Kidney tubule cell (primary cell): Measurements from ENCODE around the gene RTBDN.

Experiments
- DNase-seq: peaks from one replicate; pipeline ENCODE4 v3.0.0-alpha.2; 2018; ENCODE audit warnings: low spot score

RTBDN gene

GRCh38 chr19:12792051-12792852, 42.1 kb downstream of the RTBDN start:
- DNase-seq = peak; percentile 76

- peak; percentile 97 for DNase-seq
Measured at GRCh38 chr19:12791345-12792050, 42.9 kb downstream of the RTBDN start, which contains the start of gene JUNB. Gene JUNB (plus strand): TSS chr19:12791486. CDS start chr19:12791772, 286 bp downstream.

DNA sequence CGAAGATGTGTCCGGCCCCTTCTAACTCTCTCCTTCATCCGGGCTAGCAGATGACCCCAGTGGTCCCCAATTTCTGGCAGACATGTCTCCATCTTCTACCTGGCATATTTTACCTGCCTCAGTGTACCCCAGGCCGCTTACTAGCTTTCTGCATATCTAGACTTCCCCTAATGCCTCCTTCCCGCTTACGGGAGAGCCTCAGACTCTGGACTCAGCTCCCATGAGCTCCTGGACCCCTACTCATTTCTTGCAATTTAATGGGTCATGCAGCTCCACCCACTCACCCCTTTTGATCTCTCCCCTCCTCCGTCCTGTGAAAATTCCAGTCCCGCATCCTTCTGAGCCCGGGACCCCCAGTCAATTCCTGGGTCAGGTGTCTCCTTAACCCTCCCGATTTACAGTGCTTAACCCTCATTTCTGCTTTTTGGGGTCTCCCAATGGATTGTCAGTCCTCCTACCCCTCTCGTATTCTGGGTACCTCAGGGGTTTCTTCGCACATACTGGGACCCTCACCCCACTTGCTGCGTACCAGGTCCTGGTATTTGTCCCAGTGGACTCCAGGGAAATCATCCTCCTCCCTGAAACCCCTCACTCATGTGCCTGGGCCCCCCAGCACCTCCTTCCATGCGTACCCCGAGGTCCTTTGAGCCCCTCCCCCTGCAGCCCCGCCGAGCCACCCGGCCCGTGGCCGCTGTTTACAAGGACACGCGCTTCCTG, 43.6 kb downstream of the RTBDN start:
- no peak for DNase-seq

GRCh38 chr19:12789904-12790619, 44.3 kb downstream of the RTBDN start:
- DNase-seq = peak; percentile 97

DNA sequence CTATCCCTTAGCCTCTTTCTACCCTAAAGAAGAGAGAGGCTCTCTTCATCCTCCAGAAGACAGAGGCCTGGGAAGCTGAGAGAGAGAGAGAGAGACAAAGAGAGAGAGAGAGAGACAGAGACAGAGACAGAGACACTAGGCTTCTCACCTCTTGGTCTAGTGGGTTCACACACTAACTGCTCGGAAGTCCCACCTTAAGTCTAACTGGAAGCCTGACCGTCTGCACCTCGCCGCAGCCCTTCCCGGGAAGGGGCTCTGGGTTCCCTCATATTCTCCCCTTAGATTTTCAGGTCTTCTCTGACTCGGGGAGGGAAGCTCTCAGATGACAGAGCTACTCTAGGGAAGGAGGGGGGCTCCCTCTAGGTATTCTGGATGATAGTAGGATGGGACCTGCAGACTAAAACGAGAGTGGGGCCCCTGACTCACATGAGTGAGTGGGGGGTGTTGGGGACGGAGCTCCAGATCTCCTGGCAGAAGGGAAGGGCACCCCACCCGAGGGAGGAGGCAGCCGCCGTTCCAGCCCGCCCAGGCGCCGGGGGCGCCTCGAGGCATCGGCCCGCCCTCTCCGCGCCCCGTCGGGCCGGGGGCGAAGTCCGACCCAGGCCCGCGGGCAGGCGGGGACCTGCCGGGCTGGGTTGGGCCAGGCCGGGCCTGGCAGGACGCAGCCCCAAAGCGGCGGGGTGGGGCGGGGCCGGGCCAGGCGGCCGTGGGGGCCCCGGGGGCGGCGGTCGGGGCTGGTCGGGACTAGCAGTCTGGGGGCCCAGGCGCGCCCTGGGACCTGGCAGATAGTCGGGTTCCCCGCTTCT, 45.1 kb downstream of the RTBDN start:
- DNase-seq = peak; percentile 61

GRCh38 chr19:12788682-12789097, 45.7 kb downstream of the RTBDN start:
- peak; percentile 76 for DNase-seq

GRCh38 chr19:12788042-12788681, 46.2 kb downstream of the RTBDN start:
- DNase-seq = no peak

GRCh38 chr19:12787458-12787857, 46.9 kb downstream of the RTBDN start:
- DNase-seq = no peak

DNA sequence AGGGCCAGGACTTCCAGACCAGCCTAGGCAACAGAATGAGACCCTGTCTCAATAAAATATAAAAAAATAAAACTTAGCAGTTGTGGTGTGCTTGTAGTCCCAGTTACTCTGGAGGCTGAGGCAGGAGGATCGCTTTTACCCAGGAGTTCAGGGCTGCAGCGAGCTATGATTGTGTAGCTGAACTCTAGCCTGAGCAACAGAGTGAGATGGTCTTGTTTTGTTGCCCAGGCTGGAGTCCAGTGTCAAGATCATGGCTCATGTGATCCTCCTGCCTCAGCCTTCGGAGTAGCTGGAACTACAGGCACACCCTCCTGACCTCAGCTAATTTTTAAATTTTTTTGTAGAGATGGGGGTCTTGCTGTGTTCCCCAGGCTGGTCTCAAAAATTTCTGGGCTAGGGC, 47.4 kb downstream of the RTBDN start:
- no peak for DNase-seq

DNA sequence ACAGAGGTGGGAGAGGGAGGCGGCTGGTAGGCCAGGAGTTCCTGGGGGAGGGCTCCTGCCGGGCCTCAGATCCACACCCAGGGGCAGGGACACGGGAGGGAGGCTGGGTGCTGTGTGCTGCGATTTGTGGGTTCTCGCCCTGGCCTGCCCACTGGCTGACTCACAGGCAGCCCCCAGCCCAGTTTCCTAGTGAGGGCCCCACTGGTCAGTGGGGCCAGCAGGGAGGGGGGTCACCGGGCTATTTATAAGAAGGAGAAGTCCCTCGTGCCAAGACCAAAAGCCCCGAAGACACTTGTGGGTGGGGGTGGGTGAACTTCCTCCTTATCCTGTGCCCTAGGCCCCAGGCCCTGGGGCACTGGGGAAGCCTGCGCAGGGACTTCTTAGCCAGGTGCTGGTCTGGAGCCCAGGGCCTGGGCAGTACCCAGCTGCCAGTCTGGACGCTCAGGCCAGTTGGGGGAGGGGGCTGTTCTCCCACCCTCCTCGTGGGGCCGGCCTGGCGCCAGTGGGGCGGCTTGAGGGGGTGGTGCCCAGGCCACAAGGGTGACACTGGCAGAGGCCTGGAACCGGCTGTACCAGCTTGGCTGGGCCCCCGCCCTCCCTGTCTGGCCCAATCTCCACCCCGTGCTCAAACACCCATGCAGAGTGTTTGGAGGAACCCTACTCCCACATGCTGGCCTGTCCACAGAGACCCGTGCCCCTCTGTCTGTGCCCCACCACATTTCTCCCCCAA, 48.1 kb downstream of the RTBDN start:
- DNase-seq = peak; percentile 29

- DNase-seq = no peak
Measured at GRCh38 chr19:12785431-12786031, 48.8 kb downstream of the RTBDN start.

GRCh38 chr19:12784871-12785430, 49.4 kb downstream of the RTBDN start:
- DNase-seq = peak; percentile 24

DNA sequence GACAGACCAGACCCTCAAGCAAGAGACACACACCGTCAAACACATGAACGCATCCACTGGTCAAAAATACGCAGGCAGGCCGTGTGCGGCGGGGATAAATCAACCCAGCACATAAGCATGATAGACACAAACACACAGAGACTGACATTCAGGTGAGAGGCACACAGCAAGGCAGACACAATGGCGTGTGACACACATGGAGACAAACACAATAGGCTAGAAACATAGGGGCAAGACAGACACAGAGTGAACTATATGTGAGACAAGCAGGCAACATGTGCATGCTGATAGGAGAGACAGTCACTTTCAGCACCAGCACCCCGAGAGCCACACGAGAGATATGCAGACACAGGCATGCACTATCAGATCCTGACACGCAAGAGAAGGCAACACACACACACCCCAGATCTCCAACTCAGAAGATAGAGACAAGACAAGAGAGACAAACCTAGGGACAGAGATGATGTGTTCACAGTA, 49.9 kb downstream of the RTBDN start:
- DNase-seq = no peak

DNA sequence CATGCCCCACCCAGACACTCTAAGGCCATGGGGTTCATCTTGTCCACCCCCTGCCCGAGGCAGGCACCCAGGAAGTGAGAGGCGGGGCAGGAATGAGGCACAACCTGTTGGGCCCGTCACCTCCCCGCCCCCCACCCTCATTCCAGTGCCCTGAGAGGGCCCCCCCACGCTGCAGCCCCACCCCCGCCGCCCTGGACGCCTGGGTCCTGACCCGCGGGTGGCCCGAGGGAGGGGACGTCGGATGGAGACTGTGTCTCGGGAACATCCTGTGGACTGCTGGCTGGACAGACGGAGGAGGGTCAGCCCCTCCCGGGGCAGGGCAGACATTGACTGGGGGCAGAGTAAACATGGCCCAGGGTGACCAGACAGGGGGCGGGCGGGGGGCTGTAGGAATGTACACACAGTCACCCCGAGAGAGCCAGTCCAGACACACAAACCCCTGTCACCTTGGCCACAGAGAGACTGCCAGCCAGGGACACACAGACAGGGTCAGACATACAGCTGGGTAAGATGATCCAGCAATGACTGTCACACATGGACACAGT, 50.5 kb downstream of the RTBDN start:
- peak; percentile 79 for DNase-seq

- peak; percentile 51 for DNase-seq
Measured at GRCh38 chr19:12783291-12783848, 51.0 kb downstream of the RTBDN start.

GRCh38 chr19:12782424-12783290, 51.7 kb downstream of the RTBDN start:
- peak; percentile 84 for DNase-seq

DNA sequence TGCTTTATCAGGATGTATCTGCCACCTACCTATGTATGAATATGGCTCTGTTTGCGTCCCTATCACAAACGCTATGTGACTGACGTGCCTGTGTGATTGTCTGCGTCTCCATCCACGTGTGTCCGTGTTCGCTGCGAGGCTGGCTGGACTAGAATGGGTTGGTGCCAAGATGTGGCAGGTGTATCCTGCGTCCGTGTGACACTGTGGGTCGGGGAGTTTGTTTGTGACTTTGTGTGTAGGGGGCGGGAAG, 52.3 kb downstream of the RTBDN start:
- DNase-seq = no peak
